ENCODE results near the gene ABCG4.

Gene ABCG4

DNA sequence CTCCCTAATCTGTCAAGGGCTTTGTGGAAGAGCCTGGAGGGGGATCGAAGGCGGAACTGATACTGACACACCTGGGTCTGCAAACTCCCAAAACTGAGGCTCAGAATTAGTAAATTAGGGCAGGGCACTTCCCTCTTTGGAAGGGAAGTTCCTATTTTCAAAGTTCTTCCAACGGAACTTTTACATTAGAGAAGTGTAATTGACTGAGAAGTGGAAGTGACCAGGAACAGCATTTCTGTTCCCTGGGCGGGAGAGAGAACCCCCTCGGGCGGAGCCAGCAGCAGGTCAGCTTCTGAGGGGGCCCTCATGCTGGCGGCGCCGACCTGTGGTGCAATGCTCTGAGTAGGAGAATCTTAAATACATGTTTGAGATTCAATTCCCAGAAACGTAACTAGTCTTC, 56.2 kb downstream of the ABCG4 start:
- in situ Hi-C loops (cut with HindIII; ENCODE audit: low sequenced_read_pairs), result no loop called here

DNA sequence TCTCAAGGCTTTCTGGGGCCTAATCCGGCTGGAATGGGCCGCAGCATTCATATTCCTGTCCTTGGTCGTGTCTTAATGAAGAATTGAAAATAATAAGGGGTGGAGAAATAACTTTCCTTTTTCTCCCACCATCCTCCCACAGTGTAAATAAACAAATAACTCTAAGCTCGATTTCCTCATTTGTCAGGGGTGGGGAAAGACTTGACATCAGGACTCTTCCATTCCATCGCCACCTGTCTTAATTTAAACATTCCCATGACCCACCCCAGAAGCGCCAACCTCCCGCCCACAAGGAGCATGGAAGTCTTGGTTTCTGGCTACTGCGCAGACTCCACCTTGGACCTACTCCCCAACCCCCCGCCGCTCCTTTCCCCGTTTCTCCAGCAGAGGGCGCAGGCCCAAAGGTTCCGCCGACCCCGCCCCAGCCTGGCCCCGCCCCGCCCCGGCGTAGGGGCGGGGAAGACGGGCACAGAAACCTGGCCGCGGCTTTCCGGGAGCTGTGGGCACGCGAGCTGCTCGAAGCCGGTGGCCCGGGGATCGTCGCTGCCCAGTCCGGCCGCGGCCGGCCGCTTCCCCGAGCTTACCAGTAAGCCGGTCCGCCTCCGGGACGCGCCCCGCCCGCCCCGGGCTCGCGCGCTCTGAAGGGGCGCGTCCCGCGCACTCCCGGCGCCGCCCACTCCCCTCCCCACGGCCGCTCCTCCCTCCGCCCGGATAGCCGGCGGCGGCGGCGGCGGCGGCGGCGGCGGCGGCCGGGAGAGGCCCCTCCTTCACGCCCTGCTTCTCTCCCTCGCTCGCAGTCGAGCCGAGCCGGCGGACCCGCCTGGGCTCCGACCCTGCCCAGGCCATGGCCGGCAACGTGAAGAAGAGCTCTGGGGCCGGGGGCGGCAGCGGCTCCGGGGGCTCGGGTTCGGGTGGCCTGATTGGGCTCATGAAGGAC, 57.0 kb downstream of the ABCG4 start, which contains the start of gene CBL:
CBL (plus strand) TSS at position 766 of the 937 bp plus-strand sequence; CDS start at position 845, 79 bp downstream.
- in situ Hi-C loops (cut with HindIII; ENCODE audit: low sequenced_read_pairs), result no loop called here

DNA sequence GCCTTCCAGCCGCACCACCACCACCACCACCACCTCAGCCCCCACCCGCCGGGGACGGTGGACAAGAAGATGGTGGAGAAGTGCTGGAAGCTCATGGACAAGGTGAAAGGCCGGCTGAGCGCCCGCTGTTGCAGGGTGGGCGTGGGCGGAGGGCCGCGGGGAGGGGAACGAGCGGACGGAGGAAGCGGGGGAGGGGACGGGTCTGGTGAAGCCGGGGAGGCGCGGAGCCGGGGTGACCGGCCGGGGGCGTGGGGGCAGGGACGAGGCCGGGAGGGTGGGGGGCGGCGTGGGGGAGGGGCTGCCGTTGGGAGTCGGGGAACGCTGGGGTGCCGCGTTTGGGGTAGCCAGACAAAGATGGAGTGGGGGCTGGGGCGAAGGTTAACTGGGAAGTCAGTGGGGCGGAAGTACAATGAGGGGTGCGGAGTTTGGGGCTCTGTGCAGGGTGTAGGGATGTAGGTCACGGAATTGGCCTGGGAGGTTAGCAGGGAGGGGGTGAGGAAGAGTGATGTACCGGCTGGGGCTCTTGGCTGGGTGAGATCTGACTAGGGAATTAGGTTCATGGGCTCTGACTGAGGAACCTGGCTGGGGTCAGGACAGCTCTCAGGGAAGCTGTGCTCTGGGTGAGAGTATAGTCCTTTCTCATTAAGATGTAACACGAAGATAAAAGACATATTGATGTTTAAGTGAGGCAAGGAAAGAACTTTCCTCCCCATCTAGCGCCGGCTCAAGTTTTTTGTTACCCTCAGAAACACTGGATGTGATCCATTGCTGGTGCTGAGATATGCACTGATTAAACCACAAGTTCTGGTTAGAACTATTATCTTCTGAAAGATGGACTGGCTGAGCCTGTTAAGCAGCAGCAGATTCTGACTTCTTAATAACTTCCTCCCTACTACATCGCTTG, 57.9 kb downstream of the ABCG4 start:
- in situ Hi-C loops (cut with HindIII; ENCODE audit: low sequenced_read_pairs), result no loop called here

DNA sequence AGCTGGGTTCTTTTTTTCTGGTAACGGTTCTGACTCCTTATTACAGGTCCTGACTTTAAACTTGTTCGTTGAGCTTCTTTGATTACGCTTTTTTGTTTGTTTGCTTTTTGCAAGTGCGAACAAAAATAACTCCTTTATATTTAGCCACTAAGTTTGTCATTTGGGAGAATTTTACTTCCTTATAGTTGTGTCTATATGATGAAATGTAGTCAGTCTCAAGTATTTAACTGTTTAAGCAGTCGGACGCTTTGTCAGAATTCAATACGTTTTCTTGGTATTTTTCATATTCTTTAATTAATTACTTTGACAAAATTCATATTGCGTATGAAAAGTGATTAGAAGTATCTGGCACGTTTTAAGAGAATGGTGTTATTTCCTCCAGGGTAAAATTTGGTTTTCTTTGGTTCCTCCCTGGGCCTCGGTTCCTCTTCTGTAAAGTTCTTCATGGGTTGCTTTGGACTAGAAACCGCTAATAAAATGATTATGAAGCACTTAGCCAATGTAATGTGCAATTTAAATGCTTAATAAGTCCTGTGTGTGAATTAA, 58.6 kb downstream of the ABCG4 start:
- in situ Hi-C loops (cut with HindIII; ENCODE audit: low sequenced_read_pairs), result no loop called here

DNA sequence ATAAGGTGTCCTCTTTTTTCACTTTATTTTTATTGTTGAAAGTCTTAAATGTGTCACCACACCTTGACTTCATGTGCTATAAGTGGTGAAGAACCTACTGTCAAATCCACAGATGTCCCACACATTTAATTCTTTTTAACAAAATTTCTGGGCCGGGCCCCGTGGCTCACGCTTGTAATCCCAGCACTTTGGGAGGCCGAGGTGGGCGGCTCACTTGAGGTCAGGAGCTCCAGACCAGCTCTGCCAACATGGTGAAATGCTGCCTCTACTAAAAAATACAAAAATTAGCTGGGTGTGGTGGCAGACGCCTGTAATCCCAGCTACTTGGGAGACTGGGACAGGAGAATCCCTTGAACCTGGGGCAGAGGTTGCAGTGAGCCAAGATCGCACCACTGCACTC, 60.3 kb downstream of the ABCG4 start:
- in situ Hi-C loops (cut with HindIII; ENCODE audit: low sequenced_read_pairs), result no loop called here

DNA sequence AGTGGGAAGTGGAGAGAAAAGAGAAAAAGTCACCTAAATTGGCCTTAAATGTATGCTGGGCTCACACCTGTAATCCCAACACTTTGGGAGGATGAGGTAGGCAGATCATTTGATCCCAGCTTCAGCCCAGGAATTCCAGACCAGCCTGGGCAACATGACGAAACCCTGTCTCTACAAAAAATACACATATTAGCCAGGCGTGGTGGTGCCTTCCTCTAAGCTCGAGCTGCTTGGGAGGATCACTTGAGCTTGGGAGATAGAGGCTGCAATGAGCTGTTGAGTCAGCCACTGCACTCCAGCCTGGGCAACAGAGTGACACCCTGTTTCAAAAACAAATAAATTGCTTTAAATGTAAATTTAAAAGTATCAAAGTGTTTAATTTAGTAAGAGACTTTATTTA, 61.2 kb downstream of the ABCG4 start:
- in situ Hi-C loops (cut with HindIII; ENCODE audit: low sequenced_read_pairs), result no loop called here

Data from endothelial cell of hepatic sinusoid (primary cell).